ENCODE results near the gene STK25.
"Not testable (repeated sequence)": the region's sequence is repeated elsewhere in the genome, so short reads cannot be mapped to it uniquely, and the experiment has no call there.

The STK25 gene

GRCh38 chr2:241507430-241508239, 749 bp downstream of the STK25 start:
- peak; percentile 20 for DNase-seq

GRCh38 chr2:241506793-241507429, 1.5 kb downstream of the STK25 start:
- no peak for DNase-seq

- not testable (repeated sequence) for DNase-seq
These were observed 2.1 kb downstream of the STK25 start for GRCh38 chr2:241506317-241506716.

- no peak for DNase-seq
These were observed 2.6 kb downstream of the STK25 start for GRCh38 chr2:241505781-241506201.

- no peak for DNase-seq
These were observed 3.2 kb downstream of the STK25 start for GRCh38 chr2:241505086-241505780.

GRCh38 chr2:241503776-241504392, 4.5 kb downstream of the STK25 start:
- no peak for DNase-seq

- no peak for DNase-seq
These were observed 6.1 kb downstream of the STK25 start for GRCh38 chr2:241502281-241502680.

- no peak for DNase-seq
These were observed 6.8 kb downstream of the STK25 start for GRCh38 chr2:241501551-241501950.

- no peak for DNase-seq
These were observed 7.3 kb downstream of the STK25 start for GRCh38 chr2:241501099-241501541.

- DNase-seq: no peak
These were observed 7.9 kb downstream of the STK25 start for GRCh38 chr2:241500431-241500975.

- no peak for DNase-seq
These were observed 8.4 kb downstream of the STK25 start for GRCh38 chr2:241500016-241500415.

- no peak for DNase-seq
These were observed 9.0 kb downstream of the STK25 start for GRCh38 chr2:241499146-241499965.

GRCh38 chr2:241498115-241499070, 10.0 kb downstream of the STK25 start:
- no peak for DNase-seq

GRCh38 chr2:241496904-241497877, 11.2 kb downstream of the STK25 start:
- no peak for DNase-seq

GRCh38 chr2:241496003-241496707, 12.2 kb downstream of the STK25 start:
- DNase-seq: no peak

GRCh38 chr2:241495172-241496002, 13.0 kb downstream of the STK25 start:
- no peak for DNase-seq

GRCh38 chr2:241494311-241494908, 14.0 kb downstream of the STK25 start:
- DNase-seq: no peak

All from activated CD4-positive, alpha-beta T cell treated with anti-CD3 and anti-CD28 coated beads, Interleukin-2, amount 50 U/mL, for 1 hour (primary cell).